Osteoblast (primary cell): ENCODE measurements around the gene CRYAB. TPM values are rescaled to one million over a fixed set of nuclear protein-coding genes. Genes with fewer than 3 reads are reported as not detected.

Experiments
- DNase-seq: peaks from one replicate; pipeline ENCODE4 v3.0.0; 2011; ENCODE audit warnings: low spot score, mixed read lengths; ENCODE audit not compliant: insufficient read length; ENCODE audit errors: missing footprints
- H2AFZ ChIP-seq: 2 replicates; pipeline ENCODE4 v1.6.0; 2011; ENCODE audit warnings: mild to moderate bottlenecking, low read length
- H3K27ac ChIP-seq: 2 replicates; pipeline ENCODE4 v1.5.1; 2011; ENCODE audit warnings: mild to moderate bottlenecking, low read depth, low read length, moderate library complexity
- H3K27me3 ChIP-seq: 2 replicates; pipeline ENCODE4 v1.6.0; 2012; ENCODE audit warnings: mild to moderate bottlenecking, control low read depth, inconsistent platforms, low read length, moderate library complexity; ENCODE audit not compliant: insufficient read depth
- H3K36me3 ChIP-seq: 2 replicates; pipeline ENCODE4 v1.5.1; 2011; ENCODE audit warnings: mild to moderate bottlenecking, low read length, control low read depth, moderate library complexity; ENCODE audit not compliant: insufficient read depth
- H3K4me1 ChIP-seq: 2 replicates; pipeline ENCODE4 v1.5.1; 2011; ENCODE audit warnings: mild to moderate bottlenecking, low read length, control low read depth, moderate library complexity; ENCODE audit not compliant: insufficient read depth
- H3K4me2 ChIP-seq: 2 replicates; pipeline ENCODE4 v1.6.0; 2011; ENCODE audit warnings: mild to moderate bottlenecking, low read length; ENCODE audit not compliant: insufficient read depth
- H3K4me3 ChIP-seq: fragments of 200-600 bp; sonication (generic); 3 replicates; pipeline ENCODE4 v1.5.1; 2012; ENCODE audit warnings: mild to moderate bottlenecking, low read length, inconsistent platforms; ENCODE audit not compliant: insufficient read depth
- H3K79me2 ChIP-seq: 2 replicates; pipeline ENCODE4 v1.6.0; 2012; ENCODE audit warnings: mild to moderate bottlenecking, low read length, control low read depth, inconsistent platforms; ENCODE audit not compliant: insufficient read depth
- H3K9me3 ChIP-seq: 2 replicates; pipeline ENCODE4 v1.5.1; 2011; ENCODE audit warnings: low read depth, low read length, control low read depth
- H4K20me1 ChIP-seq: 2 replicates; pipeline ENCODE4 v1.6.0; 2012; ENCODE audit warnings: mild to moderate bottlenecking, low read length, control low read depth; ENCODE audit not compliant: insufficient read depth
- total RNA-seq: library from RNA; depleted of rRNA; stranded (reverse); fragments of >200 nt; gene quantifications from 2 replicates; pipeline ENCODE4 v1.2.3, GENCODE V29; 2012
- TF ChIP-seq, protein P1 (sequence below): IDR thresholded peaks from 2 replicates; pipeline ENCODE4 v1.5.1; 2011; ENCODE audit warnings: mild to moderate bottlenecking, low read depth, low read length, moderate library complexity; ENCODE audit errors: extremely low read depth

Gene CRYAB
- total RNA-seq, 1 donor: 54.3 TPM

DNA sequence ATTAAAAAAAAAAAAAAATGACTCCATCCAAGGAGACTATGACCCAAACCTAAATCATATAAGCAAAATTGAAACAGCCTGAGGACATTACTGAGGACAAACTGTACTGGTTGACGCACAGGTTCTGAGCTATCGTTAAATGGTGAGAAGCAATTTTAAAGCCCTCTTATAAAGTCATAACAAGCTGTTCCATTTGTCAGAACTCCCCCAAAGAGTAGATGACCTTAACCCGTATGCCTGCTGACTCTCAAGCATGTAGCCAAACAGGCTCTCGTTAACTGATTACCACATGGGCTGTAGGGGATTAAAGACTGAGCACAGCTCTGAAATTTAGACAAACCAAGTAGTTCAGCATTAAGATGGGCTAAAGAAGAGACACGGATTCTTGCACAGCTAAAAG is 2.2 kb downstream of the CRYAB start:
- Histone ChIP-seq H3K4me2 (peak overlapping the region; percentile 88), H3K9me3 (no peaks in the 10 kb centered on the region), H3K4me1 (peaks cover 45% of the 10 kb centered on the region), H3K36me3 (peaks cover 6% of the 10 kb centered on the region), H3K79me2 (peaks cover 12% of the 10 kb centered on the region), H2AFZ (no peak overlapping the region), H3K4me3 (peak overlapping the region; percentile 68), H3K27me3 (no peaks in the 10 kb centered on the region), H4K20me1 (no peaks in the 10 kb centered on the region), H3K27ac (no peak overlapping the region)
- DNase-seq: no peak
- TF ChIP-seq, protein P1, sequence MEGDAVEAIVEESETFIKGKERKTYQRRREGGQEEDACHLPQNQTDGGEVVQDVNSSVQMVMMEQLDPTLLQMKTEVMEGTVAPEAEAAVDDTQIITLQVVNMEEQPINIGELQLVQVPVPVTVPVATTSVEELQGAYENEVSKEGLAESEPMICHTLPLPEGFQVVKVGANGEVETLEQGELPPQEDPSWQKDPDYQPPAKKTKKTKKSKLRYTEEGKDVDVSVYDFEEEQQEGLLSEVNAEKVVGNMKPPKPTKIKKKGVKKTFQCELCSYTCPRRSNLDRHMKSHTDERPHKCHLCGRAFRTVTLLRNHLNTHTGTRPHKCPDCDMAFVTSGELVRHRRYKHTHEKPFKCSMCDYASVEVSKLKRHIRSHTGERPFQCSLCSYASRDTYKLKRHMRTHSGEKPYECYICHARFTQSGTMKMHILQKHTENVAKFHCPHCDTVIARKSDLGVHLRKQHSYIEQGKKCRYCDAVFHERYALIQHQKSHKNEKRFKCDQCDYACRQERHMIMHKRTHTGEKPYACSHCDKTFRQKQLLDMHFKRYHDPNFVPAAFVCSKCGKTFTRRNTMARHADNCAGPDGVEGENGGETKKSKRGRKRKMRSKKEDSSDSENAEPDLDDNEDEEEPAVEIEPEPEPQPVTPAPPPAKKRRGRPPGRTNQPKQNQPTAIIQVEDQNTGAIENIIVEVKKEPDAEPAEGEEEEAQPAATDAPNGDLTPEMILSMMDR: no peak

DNA sequence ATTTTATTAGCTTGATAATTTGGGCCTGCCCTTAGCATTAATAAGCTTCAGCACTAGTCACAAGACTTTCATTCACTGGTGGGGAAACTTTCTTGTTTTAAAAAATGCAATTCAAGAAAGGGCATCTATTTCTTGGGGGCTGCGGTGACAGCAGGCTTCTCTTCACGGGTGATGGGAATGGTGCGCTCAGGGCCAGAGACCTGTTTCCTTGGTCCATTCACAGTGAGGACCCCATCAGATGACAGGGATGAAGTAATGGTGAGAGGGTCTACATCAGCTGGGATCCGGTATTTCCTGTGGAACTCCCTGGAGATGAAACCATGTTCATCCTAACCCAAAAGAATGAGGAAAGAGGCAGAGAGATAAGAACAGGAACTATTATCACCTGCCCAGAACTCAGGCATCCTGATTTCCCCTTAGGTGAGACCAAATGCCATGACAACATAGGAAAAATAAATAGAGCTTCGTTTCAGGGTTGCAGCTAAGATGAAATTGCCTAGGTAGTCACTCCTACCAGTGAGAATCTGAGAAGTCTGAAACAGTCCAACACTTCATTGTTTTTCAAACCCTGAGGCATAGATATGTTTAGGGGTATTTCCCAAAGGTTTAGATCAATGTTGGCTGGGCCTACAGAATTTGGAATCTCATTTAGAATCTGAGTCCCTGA is 2.8 kb downstream of the CRYAB start:
- no peaks in the 10 kb centered on the region for H3K27me3 ChIP-seq
- no peak overlapping the region for H3K4me3 ChIP-seq
- H3K79me2 ChIP-seq: peaks cover 7% of the 10 kb centered on the region
- no peak for DNase-seq
- H3K4me2 ChIP-seq: no peak overlapping the region
- peaks cover 38% of the 10 kb centered on the region for H3K4me1 ChIP-seq
- peaks cover 6% of the 10 kb centered on the region for H3K36me3 ChIP-seq
- H2AFZ ChIP-seq: no peak overlapping the region
- no peaks in the 10 kb centered on the region for H3K9me3 ChIP-seq
- TF ChIP-seq, protein P1: no peak
- no peaks in the 10 kb centered on the region for H4K20me1 ChIP-seq
- no peak overlapping the region for H3K27ac ChIP-seq

DNA sequence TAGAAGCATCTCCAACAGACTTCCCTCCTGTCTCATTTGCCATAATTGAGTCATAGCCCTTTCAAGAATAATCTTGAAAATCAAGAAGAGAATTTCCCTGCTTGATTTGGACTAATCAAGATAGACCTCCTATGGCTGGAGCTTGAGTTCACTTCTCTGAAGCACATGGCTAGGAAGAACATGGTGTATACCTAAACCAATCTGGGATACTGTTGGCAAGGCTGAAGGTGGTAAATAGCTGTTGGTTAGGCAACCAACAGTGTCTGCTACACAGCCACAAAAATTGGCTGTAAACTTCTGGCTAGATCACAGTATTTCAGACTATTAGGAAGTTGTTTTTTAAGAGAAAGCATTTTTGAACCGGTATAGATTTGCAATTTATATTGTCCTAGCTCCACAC is 4.9 kb downstream of the CRYAB start:
- peaks cover 19% of the 10 kb centered on the region for H3K4me1 ChIP-seq

DNA sequence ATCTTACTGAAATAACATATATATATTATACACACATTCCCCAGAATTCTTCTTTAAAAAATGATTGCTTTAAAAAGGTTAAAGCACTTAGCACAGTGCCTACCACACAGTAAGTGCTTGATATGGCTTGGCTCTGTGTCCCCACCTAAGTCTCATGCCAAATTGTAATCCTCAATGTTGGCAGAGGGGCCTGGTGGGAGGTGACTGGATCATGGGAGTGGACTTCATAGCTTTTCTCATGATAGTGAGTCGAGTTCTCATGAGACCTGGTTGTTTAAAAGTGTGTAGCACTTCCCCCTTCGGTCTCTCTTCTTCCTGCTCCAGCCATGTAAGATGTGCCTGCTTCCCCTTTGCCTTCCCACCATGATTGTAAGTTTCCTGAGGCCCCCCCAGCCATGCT is 6.2 kb downstream of the CRYAB start:
- Histone ChIP-seq H3K36me3 (peaks cover 6% of the 10 kb centered on the region), H3K79me2 (no peaks in the 10 kb centered on the region)

More for the DNA sequence above, 4.9 kb downstream of the CRYAB start:
- H3K9me3 ChIP-seq: no peaks in the 10 kb centered on the region
- H3K27me3 ChIP-seq: no peaks in the 10 kb centered on the region
- no peak for DNase-seq
- no peak overlapping the region for H3K27ac ChIP-seq
- no peak overlapping the region for H3K4me2 ChIP-seq
- H4K20me1 ChIP-seq: no peaks in the 10 kb centered on the region
- H3K36me3 ChIP-seq: peaks cover 6% of the 10 kb centered on the region
- no peak overlapping the region for H3K4me3 ChIP-seq
- TF ChIP-seq, protein P1: no peak
- no peak overlapping the region for H2AFZ ChIP-seq
- no peaks in the 10 kb centered on the region for H3K79me2 ChIP-seq

More for the DNA sequence above, 6.2 kb downstream of the CRYAB start:
- Histone ChIP-seq H3K4me2 (no peak overlapping the region), H3K27me3 (no peaks in the 10 kb centered on the region), H2AFZ (no peak overlapping the region), H3K4me1 (peaks cover 7% of the 10 kb centered on the region), H4K20me1 (no peaks in the 10 kb centered on the region), H3K27ac (peak overlapping the region; percentile 4), H3K9me3 (no peaks in the 10 kb centered on the region), H3K4me3 (no peak overlapping the region)
- DNase-seq: peak; percentile 3
- TF ChIP-seq, protein P1: no peak
